CD4-positive, alpha-beta T cell treated with Interleukin-4 for 4 hours (primary cell): ENCODE data around the gene BCL2A1.
"Not testable (repeated sequence)": the region's sequence is repeated elsewhere in the genome, so short reads cannot be mapped to it uniquely, and the experiment has no call there.

Source experiments
- DNase-seq: peaks from one replicate; pipeline ENCODE4 v3.0.0-alpha.2; 2020

Gene BCL2A1

GRCh38 chr15:79919749-79920511, 51.1 kb downstream of the BCL2A1 start:
- DNase-seq: no peak

GRCh38 chr15:79919090-79919748, 51.8 kb downstream of the BCL2A1 start:
- DNase-seq: no peak

- DNase-seq: no peak
These were observed 52.7 kb downstream of the BCL2A1 start for GRCh38 chr15:79918278-79918677.

GRCh38 chr15:79916502-79917132, 54.4 kb downstream of the BCL2A1 start:
- no peak for DNase-seq

DNA sequence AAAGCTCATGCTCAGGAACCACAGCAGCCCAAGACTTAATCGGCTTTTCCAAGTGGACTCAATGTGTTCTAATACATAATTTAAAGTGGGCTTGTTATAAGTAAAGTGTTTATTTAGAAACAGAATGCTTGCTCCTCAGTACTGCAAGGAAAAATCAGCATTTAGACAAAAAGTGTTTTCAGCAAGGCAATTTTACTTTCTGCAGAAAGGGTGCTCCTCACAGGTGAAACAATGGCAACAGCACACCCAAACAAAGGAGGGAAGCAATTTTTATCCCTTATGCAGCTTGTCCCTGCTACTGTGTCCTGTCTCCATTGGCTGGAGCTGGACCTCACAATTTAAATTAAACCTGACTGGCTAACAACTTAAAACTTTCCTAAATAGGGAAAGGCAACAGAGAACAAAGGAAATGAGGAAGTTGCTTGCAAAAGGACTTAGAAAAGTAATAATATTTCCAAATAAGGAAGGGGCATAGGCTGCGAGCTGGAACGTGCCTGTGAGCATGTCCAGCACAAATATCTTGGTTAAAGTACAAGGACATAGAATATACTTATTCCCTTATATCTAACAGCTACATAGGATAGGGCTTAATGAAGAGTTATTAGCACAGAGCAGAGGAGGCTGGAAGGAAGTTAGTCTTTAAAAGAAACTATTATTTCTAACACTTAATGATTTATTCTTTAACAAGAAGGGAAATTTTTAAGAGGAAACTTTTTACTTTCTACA, 55.1 kb downstream of the BCL2A1 start:
- DNase-seq: not testable (repeated sequence)

- DNase-seq: no peak
These were observed 56.3 kb downstream of the BCL2A1 start for GRCh38 chr15:79914728-79915127.
